Measurements from ENCODE around the gene USP20.

USP20 gene

GRCh38 chr9:129798973-129799372 lies 36.3 kb upstream of the USP20 start:
- Histone ChIP-seq H3K79me2 (no peaks in the 10 kb centered on the region), H3K27me3 (ENCODE audit: control insufficient read depth, insufficient read depth, low read length) (no peaks in the 10 kb centered on the region), H3K9ac (no peak overlapping the region), H3K36me3 (ENCODE audit: control insufficient read depth, insufficient read depth, low read length) (no peaks in the 10 kb centered on the region), H3K4me2 (ENCODE audit: low read length) (no peak overlapping the region), H3K4me3 (ENCODE audit: low read depth, low read length) (no peak overlapping the region), H3K27ac (no peak overlapping the region), H2AFZ (no peak overlapping the region), H3K4me1 (peaks cover 3% of the 10 kb centered on the region), H3K9me3 (ENCODE audit: control insufficient read depth, low read length) (no peaks in the 10 kb centered on the region)
- TF ChIP-seq CTCF (IDR thresholded peaks at IDR 0.05), result no peak

- Histone ChIP-seq H3K27ac (no peak overlapping the region), H3K9me3 (ENCODE audit: control insufficient read depth, low read length) (no peaks in the 10 kb centered on the region), H2AFZ (no peak overlapping the region), H3K4me1 (peaks cover 4% of the 10 kb centered on the region), H3K4me2 (ENCODE audit: low read length) (no peak overlapping the region), H3K4me3 (ENCODE audit: low read depth, low read length) (no peak overlapping the region), H3K9ac (no peak overlapping the region), H3K36me3 (ENCODE audit: control insufficient read depth, insufficient read depth, low read length) (no peaks in the 10 kb centered on the region), H3K79me2 (no peaks in the 10 kb centered on the region), H3K27me3 (ENCODE audit: control insufficient read depth, insufficient read depth, low read length) (no peaks in the 10 kb centered on the region)
- no peak for TF ChIP-seq CTCF (IDR thresholded peaks at IDR 0.05)
Measured at GRCh38 chr9:129801504-129801903, 33.8 kb upstream of the USP20 start.

- Histone ChIP-seq H3K36me3 (ENCODE audit: control insufficient read depth, insufficient read depth, low read length) (no peaks in the 10 kb centered on the region), H3K9ac (no peak within 1 kb of the TSS), H3K4me1 (peaks cover 4% of the 10 kb centered on the region), H3K79me2 (no peaks in the 10 kb centered on the region), H3K9me3 (ENCODE audit: control insufficient read depth, low read length) (no peaks in the 10 kb centered on the region), H3K27me3 (ENCODE audit: control insufficient read depth, insufficient read depth, low read length) (no peaks in the 10 kb centered on the region), H2AFZ (peak within 1 kb of the TSS; percentile 85), H3K4me3 (ENCODE audit: low read depth, low read length) (peak within 1 kb of the TSS; percentile 79), H3K27ac (peak within 1 kb of the TSS; percentile 51), H3K4me2 (ENCODE audit: low read length) (peak within 1 kb of the TSS; percentile 64)
- no peak for TF ChIP-seq CTCF (IDR thresholded peaks at IDR 0.05)
Measured at GRCh38 chr9:129802833-129803675, 32.2 kb upstream of the USP20 start, which contains the start of gene TOR1B. TOR1B (plus strand) TSS chr9:129803184; CDS start chr9:129803213, 29 bp downstream.

- no peak for TF ChIP-seq CTCF (IDR thresholded peaks at IDR 0.05)
- H3K27ac ChIP-seq, result no peak overlapping the region
Measured at GRCh38 chr9:129803676-129804060, 31.6 kb upstream of the USP20 start.

GRCh38 chr9:129806061-129806460 lies 29.2 kb upstream of the USP20 start:
- Histone ChIP-seq H3K4me3 (ENCODE audit: low read depth, low read length) (no peak overlapping the region), H3K4me1 (peaks cover 4% of the 10 kb centered on the region), H3K9me3 (ENCODE audit: control insufficient read depth, low read length) (no peaks in the 10 kb centered on the region), H3K36me3 (ENCODE audit: control insufficient read depth, insufficient read depth, low read length) (no peaks in the 10 kb centered on the region), H3K27ac (no peak overlapping the region), H3K27me3 (ENCODE audit: control insufficient read depth, insufficient read depth, low read length) (no peaks in the 10 kb centered on the region), H2AFZ (no peak overlapping the region), H3K79me2 (no peaks in the 10 kb centered on the region), H3K9ac (no peak overlapping the region), H3K4me2 (ENCODE audit: low read length) (no peak overlapping the region)
- TF ChIP-seq CTCF (IDR thresholded peaks at IDR 0.05), result no peak

More at GRCh38 chr9:129803676-129804060, 31.6 kb upstream of the USP20 start:
- Histone ChIP-seq H3K4me2 (ENCODE audit: low read length) (peak overlapping the region; percentile 64), H3K27me3 (ENCODE audit: control insufficient read depth, insufficient read depth, low read length) (no peaks in the 10 kb centered on the region), H3K9ac (no peak overlapping the region), H2AFZ (peak overlapping the region; percentile 85), H3K9me3 (ENCODE audit: control insufficient read depth, low read length) (no peaks in the 10 kb centered on the region), H3K79me2 (no peaks in the 10 kb centered on the region), H3K4me1 (peaks cover 4% of the 10 kb centered on the region), H3K36me3 (ENCODE audit: control insufficient read depth, insufficient read depth, low read length) (no peaks in the 10 kb centered on the region), H3K4me3 (ENCODE audit: low read depth, low read length) (peak overlapping the region; percentile 79)
